Activated CD8-positive, alpha-beta T cell treated with anti-CD3 and anti-CD28 coated beads, Interleukin-2, amount 10 ng/mL, durations not matched to agents 7 days and 5 days (primary cell): ENCODE results near the gene MMP24OS. TPM values are rescaled to one million over a fixed set of nuclear protein-coding genes. Genes with fewer than 3 reads are reported as not detected.
"Not testable (repeated sequence)": the region's sequence is repeated elsewhere in the genome, so short reads cannot be mapped to it uniquely, and the experiment has no call there.

Experiments
- ATAC-seq: fragments of 150-1000 bp; cut with Tn5 transposase; one replicate; pipeline ENCODE4 v1.10.0; 2021; ENCODE audit warnings: moderate library complexity
- CTCF ChIA-PET: fragments of 350-600 bp; sonication (Branson Sonifier 250); formaldehyde crosslinking; loops from one replicate; lab custom pipeline; 2021; ENCODE audit warnings: antibody characterized with exemption; lab: Charles Lee
- POLR2A ChIA-PET: fragments of 350-600 bp; sonication (Branson Sonifier 250); formaldehyde crosslinking; loops from one replicate; lab custom pipeline; 2021; ENCODE audit warnings: antibody characterized with exemption; lab: Charles Lee
- DNase-seq: peaks from one replicate; pipeline ENCODE4 v3.0.0-alpha.2; 2020
- H3K27ac Mint-ChIP-seq: one replicate; pipeline ENCODE4 v1.8.0; 2021; ENCODE audit warnings: mild to moderate bottlenecking, mixed read lengths
- H3K27me3 Mint-ChIP-seq: one replicate; pipeline ENCODE4 v1.8.0; 2021; ENCODE audit warnings: low read depth, mixed read lengths
- H3K36me3 Mint-ChIP-seq: one replicate; pipeline ENCODE4 v1.8.0; 2021; ENCODE audit warnings: low read depth, mixed read lengths
- H3K4me1 Mint-ChIP-seq: one replicate; pipeline ENCODE4 v1.8.0; 2021; ENCODE audit warnings: low read depth, mixed read lengths
- H3K4me3 Mint-ChIP-seq: one replicate; pipeline ENCODE4 v1.8.0; 2021; ENCODE audit warnings: mild to moderate bottlenecking, mixed read lengths
- H3K9me3 Mint-ChIP-seq: one replicate; pipeline ENCODE4 v1.8.0; 2022; ENCODE audit warnings: mixed read lengths; ENCODE audit not compliant: insufficient read depth
- total RNA-seq, 2 experiments: library from RNA; stranded (reverse); gene quantifications; one replicate each; pipeline ENCODE4 v1.2.3, GENCODE V29; 2021

Gene MMP24OS
- total RNA-seq, 2 experiments from 2014 or later: 42.0 to 43.1 TPM

DNA sequence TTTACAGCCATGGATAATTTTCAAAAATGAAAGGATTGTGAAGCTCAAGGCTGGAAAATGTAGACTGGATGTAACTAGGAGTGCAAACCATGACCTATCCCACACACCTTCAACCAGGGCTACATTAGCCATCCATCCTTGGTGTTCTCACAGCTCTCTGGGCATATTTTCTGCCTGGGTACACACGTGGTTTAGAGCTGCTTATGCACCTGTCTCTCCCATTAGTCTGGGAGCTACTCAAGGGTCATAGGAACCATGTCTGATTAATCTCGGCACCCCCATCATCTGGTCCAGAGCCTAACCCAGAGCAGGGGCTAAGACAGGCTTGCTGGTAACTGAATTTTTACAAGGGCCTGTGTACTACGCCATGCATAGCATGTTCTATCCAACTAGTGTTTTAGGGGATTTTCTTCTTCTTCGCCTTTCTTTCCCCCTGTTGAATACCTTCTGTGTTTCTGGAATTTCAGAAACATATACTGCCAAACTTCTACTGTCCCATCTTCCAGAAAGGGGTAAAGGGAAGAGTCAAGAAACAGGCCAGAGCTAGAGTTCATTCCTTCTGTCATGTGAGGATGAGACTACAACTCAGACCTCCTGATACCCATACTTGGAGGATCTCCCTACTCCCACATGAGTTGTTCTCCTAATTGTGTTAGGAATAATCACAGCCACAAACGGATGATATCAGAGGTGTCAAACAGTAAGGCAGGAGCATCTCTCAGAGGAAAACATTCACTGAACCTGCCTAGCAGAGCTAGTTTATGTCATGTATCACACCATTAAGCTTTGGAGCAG, 39.7 kb upstream of the MMP24OS start:
- Mint-ChIP-seq H3K36me3 (peaks cover 16% of the 10 kb centered on the region), H3K9me3 (no peaks in the 10 kb centered on the region), H3K4me1 (peaks cover 37% of the 10 kb centered on the region), H3K4me3 (no peak overlapping the region), H3K27me3 (no peaks in the 10 kb centered on the region), H3K27ac (no peak overlapping the region)
- ChIA-PET POLR2A (no interaction called here), CTCF (interaction anchor here (0.7 to 8.6 kb wide), 5 partner anchors 11 to 1781 kb away, joined by 3 to 84 read pairs (median 3); partner anchors contain the start of genes EIF6 and GDF5)
- DNase-seq (no peak), ATAC-seq (no peak)

DNA sequence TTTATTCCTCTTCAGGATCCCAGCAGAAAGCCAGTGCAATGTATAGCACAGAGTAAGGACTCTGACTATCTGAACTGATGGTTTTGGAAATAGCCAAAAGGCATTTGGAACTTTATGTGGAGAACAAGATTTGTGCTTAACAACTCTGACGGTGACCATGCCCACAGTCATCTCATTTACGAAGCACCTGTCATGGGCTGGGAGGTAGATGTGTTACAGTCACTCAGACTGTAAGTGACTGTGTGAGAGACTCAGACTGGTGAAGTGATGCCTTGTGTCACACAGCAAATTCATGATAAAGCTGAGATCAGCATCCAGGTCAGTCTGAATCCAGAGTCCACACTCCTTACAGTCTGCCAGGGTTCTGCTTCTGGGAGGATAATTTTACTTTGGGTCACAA, 38.2 kb upstream of the MMP24OS start:
- no peaks in the 10 kb centered on the region for H3K9me3 Mint-ChIP-seq
- DNase-seq (no peak), ATAC-seq (no peak)
- peak overlapping the region; percentile 66 for H3K27ac Mint-ChIP-seq
- ChIA-PET CTCF (interaction anchor here (8.6 kb wide), 1 partner anchor 10 kb away, joined by 84 read pairs; no protein-coding TSS in a partner anchor), POLR2A (no interaction called here)
- no peak overlapping the region for H3K4me3 Mint-ChIP-seq
- peaks cover 22% of the 10 kb centered on the region for H3K36me3 Mint-ChIP-seq
- H3K4me1 Mint-ChIP-seq: peaks cover 50% of the 10 kb centered on the region
- no peaks in the 10 kb centered on the region for H3K27me3 Mint-ChIP-seq

GRCh38 chr20:35315632-35316020, 37.7 kb upstream of the MMP24OS start:
- H3K4me3 Mint-ChIP-seq, H3K27me3 Mint-ChIP-seq, H3K9me3 Mint-ChIP-seq, ATAC-seq, DNase-seq: not testable (repeated sequence)
- POLR2A ChIA-PET: interaction anchor here (1.0 kb wide), 1 partner anchor 14 kb away, joined by 3 read pairs; no protein-coding TSS in a partner anchor
- CTCF ChIA-PET: interaction anchor here (1.1 to 2.0 kb wide), 3 partner anchors 11 to 132 kb away, joined by 3 to 16 read pairs (median 5); no protein-coding TSS in a partner anchor
- H3K27ac Mint-ChIP-seq: peak overlapping the region; percentile 75
- peaks cover 53% of the 10 kb centered on the region for H3K4me1 Mint-ChIP-seq
- H3K36me3 Mint-ChIP-seq: peaks cover 22% of the 10 kb centered on the region

- H3K27me3 Mint-ChIP-seq: no peaks in the 10 kb centered on the region
- no peak overlapping the region for H3K4me3 Mint-ChIP-seq
- DNase-seq: no peak
- ChIA-PET CTCF (interaction anchor here (1.1 to 2.0 kb wide), 3 partner anchors 11 to 133 kb away, joined by 3 to 16 read pairs (median 5); no protein-coding TSS in a partner anchor), POLR2A (interaction anchor here (1.0 kb wide), 1 partner anchor 14 kb away, joined by 3 read pairs; no protein-coding TSS in a partner anchor)
- peaks cover 53% of the 10 kb centered on the region for H3K4me1 Mint-ChIP-seq
- peak overlapping the region; percentile 75 for H3K27ac Mint-ChIP-seq
- H3K36me3 Mint-ChIP-seq: peaks cover 21% of the 10 kb centered on the region
- no peaks in the 10 kb centered on the region for H3K9me3 Mint-ChIP-seq
- peak; percentile 58 for ATAC-seq
These were observed 37.1 kb upstream of the MMP24OS start for GRCh38 chr20:35314816-35315631.

DNA sequence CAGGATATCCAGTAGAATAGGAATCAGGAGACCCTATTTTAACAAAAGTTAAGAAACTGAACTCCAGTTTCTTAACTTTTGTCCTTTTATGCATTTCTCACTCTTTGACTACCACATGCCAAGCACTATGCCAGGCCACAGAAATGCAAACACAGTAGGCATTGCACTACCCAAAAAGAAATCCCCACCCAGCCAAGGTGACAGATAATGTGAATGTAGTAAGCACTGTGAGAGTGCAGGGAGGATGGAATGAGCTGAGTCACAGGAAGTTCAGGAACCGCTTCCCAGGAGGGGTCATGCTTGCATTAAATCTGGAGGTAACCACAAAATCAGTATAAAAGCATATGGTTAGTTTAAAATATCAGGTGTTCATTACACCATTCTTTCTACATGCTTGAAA, 34.4 kb upstream of the MMP24OS start:
- Mint-ChIP-seq H3K4me3 (no peak overlapping the region), H3K27me3 (no peaks in the 10 kb centered on the region)
- POLR2A ChIA-PET: no interaction called here

GRCh38 chr20:35311822-35312221, 33.9 kb upstream of the MMP24OS start:
- ChIA-PET POLR2A (no interaction called here), CTCF (interaction anchor here (1.0 to 2.1 kb wide), 3 partner anchors 8 to 18 kb away, joined by 5 to 7 read pairs (median 5); no protein-coding TSS in a partner anchor)
- Mint-ChIP-seq H3K9me3 (no peaks in the 10 kb centered on the region), H3K4me1 (peaks cover 47% of the 10 kb centered on the region), H3K4me3 (no peak overlapping the region), H3K27me3 (no peaks in the 10 kb centered on the region), H3K27ac (no peak overlapping the region), H3K36me3 (peaks cover 26% of the 10 kb centered on the region)
- no peak for ATAC-seq
- no peak for DNase-seq

More for the DNA sequence above, 34.4 kb upstream of the MMP24OS start:
- ATAC-seq (no peak), DNase-seq (no peak)
- Mint-ChIP-seq H3K9me3 (no peaks in the 10 kb centered on the region), H3K27ac (peak overlapping the region; percentile 17), H3K36me3 (peaks cover 26% of the 10 kb centered on the region), H3K4me1 (peaks cover 43% of the 10 kb centered on the region)
- CTCF ChIA-PET: interaction anchor here (1.0 to 2.1 kb wide), 4 partner anchors 8 to 127 kb away, joined by 3 to 7 read pairs (median 5); no protein-coding TSS in a partner anchor

DNA sequence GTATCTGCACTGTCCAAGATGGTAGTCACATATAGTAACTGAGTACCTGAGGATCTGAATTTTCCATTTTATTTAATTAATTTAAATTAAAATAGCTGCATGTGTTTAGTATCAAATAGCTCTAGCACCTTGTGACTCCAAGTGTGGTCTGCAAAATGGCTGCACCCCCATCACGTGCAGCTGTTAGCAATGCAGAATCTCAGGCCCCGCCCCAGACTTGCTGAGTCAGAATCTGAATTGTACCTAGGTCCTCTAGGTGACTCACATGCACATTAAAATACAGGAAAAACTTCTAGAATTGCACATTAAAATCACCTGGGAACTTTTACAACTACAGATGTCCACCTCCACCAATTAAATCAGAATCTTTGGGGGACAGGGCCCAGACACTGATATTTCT, 33.5 kb upstream of the MMP24OS start:
- peaks cover 51% of the 10 kb centered on the region for H3K4me1 Mint-ChIP-seq
- H3K9me3 Mint-ChIP-seq: no peaks in the 10 kb centered on the region
- DNase-seq (peak; percentile 44), ATAC-seq (no peak)
- no peak overlapping the region for H3K4me3 Mint-ChIP-seq
- POLR2A ChIA-PET: no interaction called here
- no peak overlapping the region for H3K27ac Mint-ChIP-seq
- CTCF ChIA-PET: interaction anchor here (1.5 to 3.0 kb wide), 3 partner anchors 8 to 18 kb away, joined by 5 to 13 read pairs (median 7); no protein-coding TSS in a partner anchor
- H3K36me3 Mint-ChIP-seq: peaks cover 26% of the 10 kb centered on the region
- H3K27me3 Mint-ChIP-seq: no peaks in the 10 kb centered on the region

GRCh38 chr20:35307666-35308653, 30.0 kb upstream of the MMP24OS start:
- Mint-ChIP-seq H3K4me1 (peaks cover 61% of the 10 kb centered on the region), H3K27ac (peak overlapping the region; percentile 65), H3K9me3 (no peaks in the 10 kb centered on the region), H3K4me3 (no peak overlapping the region), H3K27me3 (no peaks in the 10 kb centered on the region), H3K36me3 (peaks cover 20% of the 10 kb centered on the region)
- POLR2A ChIA-PET: no interaction called here
- CTCF ChIA-PET: interaction anchor here (0.7 to 9.3 kb wide), 14 partner anchors 9 to 187 kb away, joined by 3 to 94 read pairs (median 6); partner anchors contain the start of genes CEP250, EIF6 and GDF5
- ATAC-seq (no peak), DNase-seq (no peak)

DNA sequence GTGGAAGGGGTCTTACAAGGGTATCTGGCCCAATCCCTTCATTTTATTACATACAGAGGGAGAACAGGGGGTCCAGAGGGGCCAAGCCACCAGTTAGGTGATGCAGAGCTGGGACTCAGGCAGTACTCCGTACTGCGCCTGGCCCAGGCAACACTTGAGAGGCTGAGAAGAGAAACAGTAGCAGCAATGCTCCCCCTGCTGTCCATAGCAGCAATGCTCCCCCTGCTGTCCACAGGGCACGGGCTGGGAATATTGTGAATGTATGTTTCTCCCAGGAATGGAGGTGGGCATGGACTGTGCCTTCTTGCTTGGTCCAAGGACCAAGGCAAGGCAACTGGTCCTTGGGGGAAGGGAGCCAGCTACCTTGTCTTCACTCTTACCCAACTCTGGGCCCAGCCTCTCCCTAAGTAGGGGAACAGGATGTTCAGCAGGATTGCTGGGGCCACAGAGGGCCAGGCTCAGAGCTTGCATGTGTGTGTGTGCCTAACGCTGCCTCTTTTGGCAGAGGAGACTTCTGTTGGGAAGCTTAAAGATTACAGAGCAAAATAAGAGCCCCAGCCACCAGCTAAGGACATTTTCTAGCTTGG, 29.1 kb upstream of the MMP24OS start:
- no peaks in the 10 kb centered on the region for H3K27me3 Mint-ChIP-seq
- DNase-seq: peak; percentile 46
- H3K9me3 Mint-ChIP-seq: no peaks in the 10 kb centered on the region
- ChIA-PET POLR2A (no interaction called here), CTCF (interaction anchor here (0.7 to 9.3 kb wide), 14 partner anchors 8 to 188 kb away, joined by 3 to 94 read pairs (median 4); partner anchors contain the start of genes CEP250, EIF6 and GDF5)
- H3K4me3 Mint-ChIP-seq: no peak overlapping the region
- H3K36me3 Mint-ChIP-seq: peaks cover 12% of the 10 kb centered on the region
- peaks cover 53% of the 10 kb centered on the region for H3K4me1 Mint-ChIP-seq
- peak; percentile 45 for ATAC-seq
- no peak overlapping the region for H3K27ac Mint-ChIP-seq
